K562 (cell line): ENCODE measurements around the gene SHISAL1.

Experiments used
- BMI1 ChIP-seq: fragments of 150-350 bp; IDR thresholded peaks from 2 replicates; pipeline ENCODE4 v1.6.1; 2014; ENCODE audit warnings: low read length
- CEBPB ChIP-seq: fragments of 450-650 bp; IDR thresholded peaks from 2 replicates; pipeline ENCODE4 v1.6.1; 2016; ENCODE audit warnings: missing genetic modification characterization, missing compliant biosample characterization
- ELF1 ChIP-seq: fragments of 200-800 bp; sonication (Bioruptor generic); IDR thresholded peaks from 2 replicates; pipeline ENCODE4 v1.6.1; 2016; ENCODE audit warnings: missing genetic modification characterization, missing compliant biosample characterization
- POLR2A ChIP-seq: fragments of 450-650 bp; conservative IDR thresholded peaks from 2 replicates; pipeline ENCODE4 v1.6.1; 2016
- RCOR1 ChIP-seq, 2 experiments: IDR thresholded peaks; 2 replicates each; pipeline ENCODE4 v1.6.1; 2012; ENCODE audit warnings: low read depth in 2 of 2, low read length in 2 of 2, borderline replicate concordance in 1 of 2, improper control_type of control experiment in 1 of 2
- TF ChIP-seq, protein P1 (sequence below), 2 experiments: fragments of 450-650 bp; conservative IDR thresholded peaks; 2 replicates each; pipeline ENCODE4 v1.6.1; 2017; ENCODE audit warnings: mild to moderate bottlenecking in 2 of 2, moderate library complexity in 2 of 2
- TF ChIP-seq, protein P2 (sequence below), 3 experiments: IDR thresholded peaks in 2 of 3; conservative IDR thresholded peaks in 1 of 3; 2 replicates each; pipeline ENCODE4 v1.5.1; 2011 to 2012; ENCODE audit warnings: low read length in 3 of 3, mild to moderate bottlenecking in 3 of 3, control low read depth in 2 of 3, improper control_type of control experiment in 1 of 3, inconsistent platforms in 1 of 3, low read depth in 1 of 3, mixed read lengths in 1 of 3, moderate library complexity in 1 of 3; ENCODE audit not compliant: insufficient read depth in 2 of 3

DNA sequence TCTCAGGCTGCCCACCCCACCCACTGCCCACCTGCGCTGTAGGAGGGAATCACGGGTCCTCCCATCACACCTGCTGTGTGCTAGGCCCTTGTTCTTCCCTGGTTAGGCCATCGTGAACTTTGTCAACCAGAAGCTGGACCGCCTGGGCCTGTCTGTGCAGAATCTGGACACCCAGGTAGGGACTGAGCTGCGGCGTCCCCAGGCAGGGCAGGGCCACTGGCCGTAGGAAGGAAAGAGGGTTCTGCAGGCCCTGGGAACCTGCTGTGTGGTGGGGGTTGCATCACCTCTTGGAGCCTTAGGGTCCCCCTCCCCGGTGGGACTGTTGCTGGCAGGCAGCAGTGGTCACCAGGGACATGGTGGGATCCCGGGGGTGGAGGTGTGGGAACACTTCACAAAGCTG lies 116.5 kb downstream of the SHISAL1 start:
- TF ChIP-seq CEBPB (tag), result no peak
- TF ChIP-seq, protein P1, sequence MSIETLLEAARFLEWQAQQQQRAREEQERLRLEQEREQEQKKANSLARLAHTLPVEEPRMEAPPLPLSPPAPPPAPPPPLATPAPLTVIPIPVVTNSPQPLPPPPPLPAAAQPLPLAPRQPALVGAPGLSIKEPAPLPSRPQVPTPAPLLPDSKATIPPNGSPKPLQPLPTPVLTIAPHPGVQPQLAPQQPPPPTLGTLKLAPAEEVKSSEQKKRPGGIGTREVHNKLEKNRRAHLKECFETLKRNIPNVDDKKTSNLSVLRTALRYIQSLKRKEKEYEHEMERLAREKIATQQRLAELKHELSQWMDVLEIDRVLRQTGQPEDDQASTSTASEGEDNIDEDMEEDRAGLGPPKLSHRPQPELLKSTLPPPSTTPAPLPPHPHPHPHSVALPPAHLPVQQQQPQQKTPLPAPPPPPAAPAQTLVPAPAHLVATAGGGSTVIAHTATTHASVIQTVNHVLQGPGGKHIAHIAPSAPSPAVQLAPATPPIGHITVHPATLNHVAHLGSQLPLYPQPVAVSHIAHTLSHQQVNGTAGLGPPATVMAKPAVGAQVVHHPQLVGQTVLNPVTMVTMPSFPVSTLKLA (conservative IDR thresholded peaks at IDR 0.05), result no peak
- TF ChIP-seq, protein P2, sequence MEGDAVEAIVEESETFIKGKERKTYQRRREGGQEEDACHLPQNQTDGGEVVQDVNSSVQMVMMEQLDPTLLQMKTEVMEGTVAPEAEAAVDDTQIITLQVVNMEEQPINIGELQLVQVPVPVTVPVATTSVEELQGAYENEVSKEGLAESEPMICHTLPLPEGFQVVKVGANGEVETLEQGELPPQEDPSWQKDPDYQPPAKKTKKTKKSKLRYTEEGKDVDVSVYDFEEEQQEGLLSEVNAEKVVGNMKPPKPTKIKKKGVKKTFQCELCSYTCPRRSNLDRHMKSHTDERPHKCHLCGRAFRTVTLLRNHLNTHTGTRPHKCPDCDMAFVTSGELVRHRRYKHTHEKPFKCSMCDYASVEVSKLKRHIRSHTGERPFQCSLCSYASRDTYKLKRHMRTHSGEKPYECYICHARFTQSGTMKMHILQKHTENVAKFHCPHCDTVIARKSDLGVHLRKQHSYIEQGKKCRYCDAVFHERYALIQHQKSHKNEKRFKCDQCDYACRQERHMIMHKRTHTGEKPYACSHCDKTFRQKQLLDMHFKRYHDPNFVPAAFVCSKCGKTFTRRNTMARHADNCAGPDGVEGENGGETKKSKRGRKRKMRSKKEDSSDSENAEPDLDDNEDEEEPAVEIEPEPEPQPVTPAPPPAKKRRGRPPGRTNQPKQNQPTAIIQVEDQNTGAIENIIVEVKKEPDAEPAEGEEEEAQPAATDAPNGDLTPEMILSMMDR (IDR thresholded peaks at IDR 0.05 in 2 of 3, conservative IDR thresholded peaks at IDR 0.05 in 1 of 3; ENCODE audit: insufficient read depth in 2 of 3, low read depth in 1 of 3, low read length in 3 of 3), result no peak
- TF ChIP-seq ELF1 (tag), result no peak
- TF ChIP-seq RCOR1 (IDR thresholded peaks at IDR 0.05; ENCODE audit: borderline replicate concordance in 1 of 2, low read depth in 2 of 2, low read length in 2 of 2), result no peak
- no peak for TF ChIP-seq BMI1
- no peak for TF ChIP-seq POLR2A
